PFSK-1 (cell line): ENCODE measurements around the gene OMP.

ENCODE experiments used
- FOXP2 ChIP-seq: optimal IDR thresholded peaks from 2 replicates; pipeline ENCODE3; 2011; ENCODE audit warnings: borderline replicate concordance, control low read depth, inconsistent platforms; ENCODE audit not compliant: insufficient read depth; ENCODE audit errors: extremely low read length, extremely low read depth
- POLR2AphosphoS5 ChIP-seq: IDR thresholded peaks from 2 replicates; pipeline ENCODE4 v1.6.1; 2012; ENCODE audit warnings: low read depth, mild to moderate bottlenecking, control low read depth, low read length, moderate library complexity
- SIN3A ChIP-seq: IDR thresholded peaks from 2 replicates; pipeline ENCODE4 v1.6.1; 2012; ENCODE audit warnings: mild to moderate bottlenecking, low read length, moderate library complexity, borderline replicate concordance; ENCODE audit not compliant: insufficient read depth
- TAF1 ChIP-seq: IDR thresholded peaks from 2 replicates; pipeline ENCODE4 v1.6.1; 2012; ENCODE audit warnings: low read length, control low read depth, borderline replicate concordance; ENCODE audit not compliant: insufficient read depth
- TF ChIP-seq, protein P1 (sequence below), 2 experiments: IDR thresholded peaks; 2 replicates each; pipeline versions ENCODE4 v1.6.1 to v1.8.0; 2011 to 2012; ENCODE audit warnings: low read depth in 2 of 2, low read length in 2 of 2, control low read depth in 1 of 2, inconsistent platforms in 1 of 2, mild to moderate bottlenecking in 1 of 2, moderate library complexity in 1 of 2; ENCODE audit not compliant: insufficient read depth in 1 of 2

Gene OMP

DNA sequence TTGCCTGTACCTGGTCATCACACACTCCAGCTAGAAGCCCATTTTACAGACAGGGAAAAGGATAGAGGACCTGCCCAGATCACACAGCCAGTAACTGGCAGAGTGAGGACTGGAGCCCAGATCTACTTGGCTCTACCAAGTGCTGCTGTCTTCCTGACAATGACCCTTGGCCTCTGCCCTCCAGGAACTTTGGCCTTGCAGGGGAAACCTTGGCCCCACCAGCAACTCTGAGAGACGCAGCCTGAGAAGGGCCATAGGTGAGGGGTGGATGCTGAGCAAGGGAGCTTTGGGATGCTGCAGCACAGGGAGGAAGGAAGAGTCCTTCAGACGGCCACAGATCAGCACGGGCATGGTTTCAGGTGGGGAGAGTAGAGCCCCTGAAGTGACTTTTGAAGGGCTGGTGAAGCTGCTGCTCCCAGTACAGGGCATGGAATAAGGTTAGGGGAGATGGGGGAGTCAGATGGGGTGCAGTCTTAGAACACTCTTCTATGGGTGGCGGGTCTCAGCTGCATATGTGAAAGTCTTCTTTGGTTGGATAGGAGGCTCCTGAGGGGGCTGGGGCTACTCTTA lies 37.9 kb upstream of the OMP start:
- no peak for TF ChIP-seq FOXP2
- TF ChIP-seq, protein P1, sequence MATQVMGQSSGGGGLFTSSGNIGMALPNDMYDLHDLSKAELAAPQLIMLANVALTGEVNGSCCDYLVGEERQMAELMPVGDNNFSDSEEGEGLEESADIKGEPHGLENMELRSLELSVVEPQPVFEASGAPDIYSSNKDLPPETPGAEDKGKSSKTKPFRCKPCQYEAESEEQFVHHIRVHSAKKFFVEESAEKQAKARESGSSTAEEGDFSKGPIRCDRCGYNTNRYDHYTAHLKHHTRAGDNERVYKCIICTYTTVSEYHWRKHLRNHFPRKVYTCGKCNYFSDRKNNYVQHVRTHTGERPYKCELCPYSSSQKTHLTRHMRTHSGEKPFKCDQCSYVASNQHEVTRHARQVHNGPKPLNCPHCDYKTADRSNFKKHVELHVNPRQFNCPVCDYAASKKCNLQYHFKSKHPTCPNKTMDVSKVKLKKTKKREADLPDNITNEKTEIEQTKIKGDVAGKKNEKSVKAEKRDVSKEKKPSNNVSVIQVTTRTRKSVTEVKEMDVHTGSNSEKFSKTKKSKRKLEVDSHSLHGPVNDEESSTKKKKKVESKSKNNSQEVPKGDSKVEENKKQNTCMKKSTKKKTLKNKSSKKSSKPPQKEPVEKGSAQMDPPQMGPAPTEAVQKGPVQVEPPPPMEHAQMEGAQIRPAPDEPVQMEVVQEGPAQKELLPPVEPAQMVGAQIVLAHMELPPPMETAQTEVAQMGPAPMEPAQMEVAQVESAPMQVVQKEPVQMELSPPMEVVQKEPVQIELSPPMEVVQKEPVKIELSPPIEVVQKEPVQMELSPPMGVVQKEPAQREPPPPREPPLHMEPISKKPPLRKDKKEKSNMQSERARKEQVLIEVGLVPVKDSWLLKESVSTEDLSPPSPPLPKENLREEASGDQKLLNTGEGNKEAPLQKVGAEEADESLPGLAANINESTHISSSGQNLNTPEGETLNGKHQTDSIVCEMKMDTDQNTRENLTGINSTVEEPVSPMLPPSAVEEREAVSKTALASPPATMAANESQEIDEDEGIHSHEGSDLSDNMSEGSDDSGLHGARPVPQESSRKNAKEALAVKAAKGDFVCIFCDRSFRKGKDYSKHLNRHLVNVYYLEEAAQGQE (IDR thresholded peaks at IDR 0.05; ENCODE audit: insufficient read depth in 1 of 2, low read depth in 2 of 2, low read length in 2 of 2): no peak
- no peak for TF ChIP-seq POLR2AphosphoS5
- TF ChIP-seq SIN3A: no peak
- TF ChIP-seq TAF1: no peak

DNA sequence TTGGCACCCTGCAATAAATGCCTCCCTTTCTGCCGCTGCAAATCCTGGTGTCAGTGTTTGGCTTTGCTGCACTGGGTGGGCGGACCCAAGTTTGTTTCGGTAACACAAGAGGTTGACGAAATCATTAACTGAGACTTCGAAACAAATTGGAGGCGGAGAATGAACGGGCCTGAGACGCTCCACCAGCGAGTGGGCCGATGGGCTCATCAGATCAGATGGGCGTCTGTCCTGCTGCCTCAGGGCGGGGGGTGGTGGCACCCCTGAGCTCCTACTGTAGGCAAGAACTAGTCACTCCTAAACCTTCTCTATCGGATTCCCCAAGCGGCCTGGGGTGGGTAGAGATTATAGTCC lies 36.8 kb upstream of the OMP start:
- TF ChIP-seq POLR2AphosphoS5 (no peak), FOXP2 (no peak), SIN3A (no peak)
- TF ChIP-seq, protein P1 (IDR thresholded peaks at IDR 0.05; ENCODE audit: insufficient read depth in 1 of 2, low read depth in 2 of 2, low read length in 2 of 2): no peak

DNA sequence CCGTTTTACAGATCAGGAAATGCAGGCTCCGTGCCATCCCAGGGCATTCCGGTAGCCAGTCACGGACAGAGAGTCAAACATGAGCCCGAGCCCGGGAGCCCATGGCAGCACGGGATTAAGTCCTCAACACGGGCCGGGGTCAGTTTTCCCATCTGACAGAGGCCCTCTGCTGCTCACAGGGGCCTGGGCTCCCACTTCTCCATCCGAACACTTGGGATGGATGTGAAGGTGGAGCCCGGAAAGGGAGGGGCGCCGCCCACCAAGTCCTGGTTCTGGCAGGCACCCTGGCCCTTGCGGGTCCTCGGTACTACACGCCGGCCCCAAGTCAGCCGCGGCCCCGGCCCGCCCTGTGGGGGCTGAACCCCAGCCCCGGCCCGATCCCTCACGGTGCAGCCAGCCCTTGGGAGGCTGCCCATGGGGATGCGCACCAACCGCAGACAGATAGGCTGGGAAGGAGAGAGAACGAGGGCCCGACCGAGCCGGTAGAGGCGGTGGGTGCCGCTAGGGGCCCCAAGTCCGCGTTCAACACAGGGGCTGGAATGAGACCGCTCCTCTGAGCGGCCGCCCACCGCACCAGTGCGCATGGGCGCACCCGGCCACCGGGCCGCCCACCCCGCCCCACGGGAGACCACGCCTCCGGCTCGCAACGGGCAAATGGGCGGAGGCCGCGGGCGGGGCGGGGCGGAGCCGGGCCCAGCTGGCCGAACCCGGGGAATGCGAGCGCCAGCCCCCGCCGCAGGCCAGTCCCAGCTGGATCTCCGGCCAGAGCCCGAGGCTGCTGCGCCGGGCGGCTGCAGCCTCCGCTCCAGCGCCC lies 36.2 kb upstream of the OMP start, which contains the start of gene CAPN5:
Gene CAPN5, plus strand, starts transcription at position 743 of the 814 bp plus-strand sequence. CDS start 17,916 bp downstream, outside the sequence.
- TF ChIP-seq POLR2AphosphoS5 (peak; percentile 73), SIN3A (no peak)
- TF ChIP-seq, protein P1 (IDR thresholded peaks at IDR 0.05; ENCODE audit: insufficient read depth in 1 of 2, low read depth in 2 of 2, low read length in 2 of 2): 0 out of 4 replicates have a peak, but pooled peaks of 1 of the 2 experiments have one; percentile 7

DNA sequence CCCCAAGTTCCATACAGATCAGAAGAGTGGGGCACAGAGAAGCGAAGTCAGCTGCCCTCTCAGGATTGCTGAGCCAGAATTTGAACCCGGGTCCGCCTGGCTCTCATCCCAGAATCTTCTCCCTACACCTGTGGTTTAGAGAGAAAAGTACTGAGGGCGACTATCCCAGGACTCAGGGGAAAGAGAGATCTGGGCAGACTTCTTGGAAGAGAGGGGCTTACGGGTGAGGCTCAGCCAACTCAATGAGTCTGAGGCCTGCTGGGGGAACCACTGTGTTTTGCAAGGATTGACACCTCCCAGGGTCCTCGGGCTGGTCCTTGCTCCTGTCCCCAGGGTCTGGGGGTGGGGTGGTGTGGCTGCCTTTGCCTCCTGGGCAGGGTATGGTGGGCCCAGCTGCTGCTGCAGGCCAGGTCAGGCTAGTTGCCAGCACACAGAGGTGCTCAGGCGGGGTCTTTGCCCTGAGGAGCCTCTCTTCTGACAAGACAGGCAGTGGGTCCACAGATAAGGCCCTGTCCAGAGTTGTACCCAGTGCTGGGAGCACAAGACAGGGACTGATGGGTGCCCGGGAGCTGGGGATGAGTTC lies 34.7 kb upstream of the OMP start:
- TF ChIP-seq TAF1 (no peak), POLR2AphosphoS5 (no peak), SIN3A (no peak), FOXP2 (no peak)
- TF ChIP-seq, protein P1 (IDR thresholded peaks at IDR 0.05; ENCODE audit: insufficient read depth in 1 of 2, low read depth in 2 of 2, low read length in 2 of 2): no peak
